Upper lobe of right lung (tissue), 1 donor: ENCODE measurements around the gene SLC7A1. TPM values are rescaled to one million over a fixed set of nuclear protein-coding genes. Genes with fewer than 3 reads are reported as not detected.
"Not testable (repeated sequence)": the region's sequence is repeated elsewhere in the genome, so short reads cannot be mapped to it uniquely, and the experiment has no call there.

Experiments used
- ATAC-seq: fragments of 200-7000 bp; cut with Tn5 transposase; one replicate; pipeline ENCODE4 v1.9.1; 2020; ENCODE audit warnings: mild to moderate bottlenecking, moderate library complexity
- DNase-seq: peaks from one replicate; pipeline ENCODE4 v3.0.0-alpha.2; 2020
- H3K27ac ChIP-seq: fragments of 200-600 bp; one replicate; pipeline ENCODE4 v1.8.0; 2022
- H3K27me3 ChIP-seq: fragments of 200-600 bp; one replicate; pipeline ENCODE4 v1.8.0; 2022; ENCODE audit warnings: mild to moderate bottlenecking
- H3K36me3 ChIP-seq: fragments of 200-600 bp; one replicate; pipeline ENCODE4 v1.8.0; 2022
- H3K4me1 ChIP-seq: fragments of 200-600 bp; one replicate; pipeline ENCODE4 v1.8.0; 2022
- H3K4me3 ChIP-seq: fragments of 200-600 bp; one replicate; pipeline ENCODE4 v1.8.0; 2022; ENCODE audit warnings: mild to moderate bottlenecking
- H3K9me3 ChIP-seq: fragments of 200-600 bp; one replicate; pipeline ENCODE4 v1.8.0; 2022
- CTCF ChIP-seq: fragments of 200-600 bp; IDR thresholded peaks from one replicate; pipeline ENCODE4 v1.8.0; 2022; ENCODE audit warnings: antibody characterized with exemption
- intact Hi-C: fragments of 100-400 bp; cut with DNase I; formaldehyde crosslinking; loops from one replicate; pipeline ENCODE4 v1.11.0; 2022
- long read RNA-seq: library from polyadenylated mRNA; unstranded; transcript quantifications from one replicate; pipeline ENCODE4 v2.0.0, GENCODE V29; 2021
- total RNA-seq: library from RNA; stranded (reverse); fragmentation: NEBNext Ultra II Directional; extraction: Animal tissue kit (Norgen Biotek cat#: 25700); gene quantifications from one replicate; pipeline ENCODE4 v1.2.1, GENCODE V29; 2021
- donor health status: DM: no; HTN: yes; CAD: no; lungs with severe emphysema.

SLC7A1 gene
- 30.2 TPM for total RNA-seq
- long read RNA-seq, full-length matches to known transcripts: 5 of 26 reads
- long read RNA-seq, partial matches to known transcripts: 3 of 26 reads
- long read RNA-seq, other reads (novel, unspliced or antisense): 18 of 26 reads

- H3K9me3 ChIP-seq: no peaks in the 10 kb centered on the region
- peak within 1 kb of the TSS; percentile 75 for H3K4me3 ChIP-seq
- intact Hi-C loops: no loop called here
- DNase-seq: peak; percentile 92
- H3K36me3 ChIP-seq: no peaks in the 10 kb centered on the region
- no peaks in the 10 kb centered on the region for H3K27me3 ChIP-seq
- peak; percentile 94 for ATAC-seq
- peaks cover 7% of the 10 kb centered on the region for H3K4me1 ChIP-seq
- peak within 1 kb of the TSS; percentile 86 for H3K27ac ChIP-seq
- TF ChIP-seq CTCF: no peak
Observed at GRCh38 chr13:29595380-29596063, at the start of gene SLC7A1. TSS of gene SLC7A1 (minus strand) at chr13:29595688. CDS start at chr13:29536188, 59,500 bp downstream.

- Histone ChIP-seq H3K4me3 (no peak overlapping the region), H3K27ac (no peak overlapping the region), H3K27me3 (no peaks in the 10 kb centered on the region), H3K9me3 (no peaks in the 10 kb centered on the region), H3K4me1 (no peaks in the 10 kb centered on the region), H3K36me3 (no peaks in the 10 kb centered on the region)
- DNase-seq: no peak
- ATAC-seq: no peak
- no peak for TF ChIP-seq CTCF
- intact Hi-C loops: no loop called here
Observed at GRCh38 chr13:29640665-29641064, 45.2 kb upstream of the SLC7A1 start.

- H3K27me3 ChIP-seq, intact Hi-C loops, H3K36me3 ChIP-seq, ATAC-seq, H3K27ac ChIP-seq, H3K4me1 ChIP-seq, DNase-seq, H3K4me3 ChIP-seq, H3K9me3 ChIP-seq: not testable (repeated sequence)
Observed at GRCh38 chr13:29636831-29637230, 41.3 kb upstream of the SLC7A1 start.

GRCh38 chr13:29624997-29625396 lies 29.5 kb upstream of the SLC7A1 start:
- H3K36me3 ChIP-seq: no peaks in the 10 kb centered on the region
- no peak overlapping the region for H3K27ac ChIP-seq
- ATAC-seq (no peak), DNase-seq (no peak)
- no peaks in the 10 kb centered on the region for H3K9me3 ChIP-seq
- no peak for TF ChIP-seq CTCF
- no peaks in the 10 kb centered on the region for H3K27me3 ChIP-seq
- no peaks in the 10 kb centered on the region for H3K4me1 ChIP-seq
- intact Hi-C loops: no loop called here
- no peak overlapping the region for H3K4me3 ChIP-seq

GRCh38 chr13:29621841-29622240 lies 26.4 kb upstream of the SLC7A1 start:
- ATAC-seq (no peak), DNase-seq (no peak)
- Histone ChIP-seq H3K4me3 (no peak overlapping the region), H3K27me3 (no peaks in the 10 kb centered on the region), H3K36me3 (no peaks in the 10 kb centered on the region), H3K27ac (no peak overlapping the region), H3K4me1 (no peaks in the 10 kb centered on the region), H3K9me3 (no peaks in the 10 kb centered on the region)
- intact Hi-C loops: no loop called here
- no peak for TF ChIP-seq CTCF

- H3K27ac ChIP-seq: no peak overlapping the region
- no peaks in the 10 kb centered on the region for H3K4me1 ChIP-seq
- no peak for DNase-seq
- intact Hi-C loops: no loop called here
- no peaks in the 10 kb centered on the region for H3K9me3 ChIP-seq
- ATAC-seq: no peak
- H3K4me3 ChIP-seq: no peak overlapping the region
- TF ChIP-seq CTCF: no peak
- no peaks in the 10 kb centered on the region for H3K36me3 ChIP-seq
- H3K27me3 ChIP-seq: no peaks in the 10 kb centered on the region
Observed at GRCh38 chr13:29621051-29621800, 25.7 kb upstream of the SLC7A1 start.
